ENCODE results near the gene ACAA2.

DNA sequence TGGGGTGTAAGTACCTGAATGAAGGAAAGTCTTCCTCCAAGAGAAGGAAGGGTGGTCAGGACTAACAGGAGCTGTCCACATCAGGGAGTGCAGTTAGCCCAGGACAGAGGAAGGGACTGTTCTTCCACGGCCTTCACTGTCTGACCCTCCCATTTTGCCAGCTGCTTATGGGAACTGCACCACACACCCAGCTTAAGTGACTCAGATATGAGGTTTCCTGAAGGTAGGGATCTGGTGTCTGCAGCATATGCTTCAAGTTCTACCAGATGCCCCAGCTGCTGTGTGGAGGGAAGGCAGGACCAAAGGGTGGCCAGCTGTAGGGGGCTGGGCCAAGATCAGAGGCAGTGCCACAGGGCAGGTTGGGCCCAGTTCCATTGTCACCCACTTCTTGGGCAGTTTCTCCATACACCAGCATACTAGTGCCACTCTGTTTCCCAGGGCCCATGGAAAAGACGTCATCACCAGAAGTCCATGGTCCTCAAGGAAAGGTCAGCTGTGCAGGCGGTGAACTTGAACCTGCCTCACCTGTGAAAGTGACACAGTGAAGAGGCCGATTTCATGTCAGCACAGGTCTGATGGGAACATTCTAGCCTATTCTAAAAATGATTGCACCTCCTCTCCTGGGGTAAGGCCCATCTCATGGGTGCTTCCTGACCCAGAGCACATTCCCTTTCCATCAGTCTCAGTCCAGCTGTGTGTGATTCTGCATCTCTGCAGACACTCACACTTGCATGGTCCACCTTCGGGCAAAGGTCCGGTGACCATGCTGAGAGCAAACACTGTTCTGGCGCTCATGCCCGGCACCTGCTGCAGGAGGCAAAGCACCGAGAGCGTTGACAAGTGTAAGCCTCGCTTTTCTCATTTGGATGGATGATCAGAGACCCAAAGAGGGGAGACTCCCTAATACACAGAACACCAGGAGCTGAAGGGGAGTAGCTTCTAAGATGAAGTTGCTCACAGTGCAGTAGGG, 68.0 kb downstream of the ACAA2 start:
- TF ChIP-seq, protein P1, sequence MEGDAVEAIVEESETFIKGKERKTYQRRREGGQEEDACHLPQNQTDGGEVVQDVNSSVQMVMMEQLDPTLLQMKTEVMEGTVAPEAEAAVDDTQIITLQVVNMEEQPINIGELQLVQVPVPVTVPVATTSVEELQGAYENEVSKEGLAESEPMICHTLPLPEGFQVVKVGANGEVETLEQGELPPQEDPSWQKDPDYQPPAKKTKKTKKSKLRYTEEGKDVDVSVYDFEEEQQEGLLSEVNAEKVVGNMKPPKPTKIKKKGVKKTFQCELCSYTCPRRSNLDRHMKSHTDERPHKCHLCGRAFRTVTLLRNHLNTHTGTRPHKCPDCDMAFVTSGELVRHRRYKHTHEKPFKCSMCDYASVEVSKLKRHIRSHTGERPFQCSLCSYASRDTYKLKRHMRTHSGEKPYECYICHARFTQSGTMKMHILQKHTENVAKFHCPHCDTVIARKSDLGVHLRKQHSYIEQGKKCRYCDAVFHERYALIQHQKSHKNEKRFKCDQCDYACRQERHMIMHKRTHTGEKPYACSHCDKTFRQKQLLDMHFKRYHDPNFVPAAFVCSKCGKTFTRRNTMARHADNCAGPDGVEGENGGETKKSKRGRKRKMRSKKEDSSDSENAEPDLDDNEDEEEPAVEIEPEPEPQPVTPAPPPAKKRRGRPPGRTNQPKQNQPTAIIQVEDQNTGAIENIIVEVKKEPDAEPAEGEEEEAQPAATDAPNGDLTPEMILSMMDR (IDR thresholded peaks at IDR 0.05 in 8 of 11, conservative IDR thresholded peaks at IDR 0.05 in 3 of 11), result no peak
- no peak for TF ChIP-seq POLR2AphosphoS5 (IDR thresholded peaks at IDR 0.05)
- TF ChIP-seq POLR2A (IDR thresholded peaks at IDR 0.05), result no peak
